ENCODE results near the gene ORAI3.

GRCh38 chr16:30958175-30959079 lies 9.6 kb downstream of the ORAI3 start:
- TF ChIP-seq CTCF (IDR thresholded peaks at IDR 0.05) (no peak), POLR2A (IDR thresholded peaks at IDR 0.05) (no peak), POLR2AphosphoS5 (IDR thresholded peaks at IDR 0.05; ENCODE audit: insufficient read depth in 1 of 2, low read depth in 1 of 2) (no peak)

All from vagina (tissue), 2 donors.